Subcutaneous adipose tissue (tissue), 4 donors: ENCODE measurements around the gene VAMP2. TPM values are rescaled to one million over a fixed set of nuclear protein-coding genes. Genes with fewer than 3 reads are reported as not detected.

Experiments
- CTCF ChIP-seq: fragments of 450-650 bp; IDR thresholded peaks from one replicate; pipeline ENCODE4 v1.5.1; 2016; ENCODE audit warnings: low read depth, mild to moderate bottlenecking, control low read depth, antibody characterized with exemption, moderate library complexity
- total RNA-seq, 4 donors: library from RNA; depleted of rRNA; stranded (reverse); fragments of >200 nt; gene quantifications; one replicate each; pipeline ENCODE4 v1.1.0, GENCODE V29; 2016

Gene VAMP2
- total RNA-seq, 4 donors from 2014 or later = 18.6 to 45.2 (median 23.4) TPM

- no peak for TF ChIP-seq CTCF
These were observed 24.4 kb downstream of the VAMP2 start for GRCh38 chr17:8138374-8138671.

DNA sequence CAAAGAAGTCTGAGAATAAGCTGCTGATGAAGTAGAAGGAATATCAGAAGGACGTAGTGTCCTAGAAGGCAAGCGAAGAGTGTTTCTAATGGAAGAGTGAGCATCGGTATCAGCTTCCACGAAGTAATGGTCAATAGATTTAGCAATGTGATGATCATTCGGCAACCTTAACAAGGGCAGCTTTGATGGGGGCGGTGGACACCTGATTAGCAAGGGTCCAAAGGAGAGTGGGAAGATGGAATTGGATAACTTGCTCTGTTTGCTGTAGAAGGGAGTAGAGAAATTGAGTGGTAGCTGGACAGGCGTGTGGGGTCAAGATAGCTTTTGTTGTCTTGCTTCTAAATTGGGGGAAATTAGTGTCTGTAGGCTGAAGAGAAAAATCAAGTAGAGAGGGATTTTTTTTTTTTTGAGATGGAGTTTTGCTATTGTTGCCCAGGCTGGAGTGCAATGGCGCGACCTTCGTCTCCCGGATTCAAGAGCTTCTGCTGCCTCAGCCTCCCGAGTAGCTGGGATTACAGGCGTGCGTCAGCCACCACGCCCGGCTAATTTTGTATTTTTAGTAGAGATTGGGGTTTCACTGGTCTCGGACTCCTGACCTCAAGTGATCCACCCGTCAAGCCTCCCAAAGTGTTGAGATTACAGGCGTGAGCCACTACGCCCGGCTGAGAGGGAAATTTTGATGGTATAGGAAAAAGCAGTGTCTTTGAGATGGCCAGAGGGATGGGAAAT lies 24.9 kb downstream of the VAMP2 start:
- no peak for TF ChIP-seq CTCF

DNA sequence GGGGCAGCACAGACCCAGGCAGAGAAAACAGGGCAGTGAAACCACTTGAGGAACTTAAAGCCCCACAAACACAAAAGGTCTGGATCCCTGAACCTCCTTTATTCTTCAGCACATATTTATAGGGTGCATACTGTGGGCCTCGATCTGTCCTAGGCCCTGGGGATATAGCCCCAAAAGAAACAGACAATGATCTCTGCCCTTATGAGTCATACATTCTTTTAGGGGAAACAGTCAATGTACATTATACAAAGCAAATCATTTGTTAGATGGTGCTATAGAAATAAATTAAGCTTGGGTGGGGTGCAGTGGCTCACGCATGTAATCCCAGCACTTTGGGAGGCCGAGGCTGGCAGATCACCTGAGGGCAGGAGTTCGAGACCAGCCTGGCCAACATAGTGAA lies 28.8 kb downstream of the VAMP2 start:
- TF ChIP-seq CTCF = no peak

DNA sequence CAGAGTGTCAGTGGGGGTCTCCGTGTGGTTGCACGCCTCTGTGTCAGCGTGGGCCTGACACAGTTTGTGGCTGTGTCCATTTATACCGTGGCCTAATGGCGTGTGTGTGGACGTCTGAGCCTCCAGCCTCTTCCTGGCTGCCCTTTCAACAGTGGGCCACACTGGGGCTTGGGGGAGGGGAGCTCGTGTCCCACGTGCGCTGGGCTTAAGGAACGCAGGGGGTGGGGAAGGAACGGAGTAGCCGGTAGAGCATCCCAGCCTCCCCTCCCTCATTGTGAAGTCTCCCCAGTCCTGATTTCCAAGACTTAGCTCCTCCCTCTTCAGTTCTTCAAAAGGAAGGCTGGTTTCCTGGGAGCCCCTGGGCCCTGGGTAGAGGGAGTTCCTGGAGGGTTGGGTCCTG lies 29.3 kb downstream of the VAMP2 start:
- no peak for TF ChIP-seq CTCF

DNA sequence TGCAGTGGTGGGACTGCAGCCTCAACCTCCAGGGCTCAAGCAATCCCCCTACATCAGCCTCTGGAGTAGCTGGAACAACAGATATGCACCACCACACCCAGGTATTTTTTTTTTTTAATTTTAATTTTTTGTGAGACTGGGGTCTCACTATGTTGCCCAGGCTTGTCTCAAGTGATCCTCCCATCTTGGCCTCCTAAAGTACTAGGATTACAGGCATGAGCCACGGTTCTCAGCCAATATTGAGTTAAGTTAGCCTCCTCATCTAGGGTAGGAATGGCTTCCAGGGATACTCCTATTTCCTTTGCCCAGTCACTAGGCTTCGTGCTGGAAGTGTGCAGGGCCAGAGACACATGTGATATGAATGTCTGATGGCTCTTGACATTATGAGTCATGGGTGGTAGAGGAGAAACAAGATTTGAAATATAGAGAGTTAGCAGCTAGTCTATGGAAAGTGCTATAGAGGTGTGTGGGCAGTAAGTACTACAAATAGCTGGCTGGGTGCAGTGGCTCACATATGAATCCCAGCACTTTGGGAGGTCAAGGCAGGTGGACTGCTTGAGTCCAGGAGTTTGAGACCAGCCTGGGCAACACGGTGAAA lies 30.8 kb downstream of the VAMP2 start:
- no peak for TF ChIP-seq CTCF

DNA sequence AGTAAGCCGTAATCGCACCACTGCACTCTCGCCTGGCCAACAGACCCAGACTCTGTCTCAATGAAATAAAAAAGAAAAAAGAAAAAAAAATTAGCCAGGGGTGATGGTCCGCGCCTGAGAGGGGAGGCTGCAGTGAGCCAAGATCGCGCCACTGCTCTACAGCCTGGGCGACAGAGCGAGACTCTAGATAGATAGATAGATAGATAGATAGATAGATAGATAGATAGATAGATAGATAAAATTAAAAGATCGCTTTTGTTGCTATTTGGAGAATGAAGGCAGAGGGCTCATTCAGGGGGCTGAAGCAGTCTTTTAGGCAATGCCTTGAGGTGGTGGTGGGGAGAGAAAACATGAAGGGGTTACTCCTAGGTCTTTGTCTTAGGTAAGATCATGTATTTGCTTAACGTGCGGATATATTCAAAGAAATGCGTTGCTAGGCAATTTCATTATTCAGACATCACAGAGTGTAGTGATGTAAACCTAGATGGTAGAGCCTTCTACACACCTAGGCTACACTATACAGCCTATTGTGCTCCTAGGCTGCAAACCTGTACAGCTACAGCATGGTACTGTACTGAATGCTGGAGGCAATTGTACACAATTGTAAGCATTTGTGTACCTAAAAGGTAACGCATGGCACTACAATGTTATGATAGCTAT lies 34.5 kb downstream of the VAMP2 start:
- TF ChIP-seq CTCF = no peak

DNA sequence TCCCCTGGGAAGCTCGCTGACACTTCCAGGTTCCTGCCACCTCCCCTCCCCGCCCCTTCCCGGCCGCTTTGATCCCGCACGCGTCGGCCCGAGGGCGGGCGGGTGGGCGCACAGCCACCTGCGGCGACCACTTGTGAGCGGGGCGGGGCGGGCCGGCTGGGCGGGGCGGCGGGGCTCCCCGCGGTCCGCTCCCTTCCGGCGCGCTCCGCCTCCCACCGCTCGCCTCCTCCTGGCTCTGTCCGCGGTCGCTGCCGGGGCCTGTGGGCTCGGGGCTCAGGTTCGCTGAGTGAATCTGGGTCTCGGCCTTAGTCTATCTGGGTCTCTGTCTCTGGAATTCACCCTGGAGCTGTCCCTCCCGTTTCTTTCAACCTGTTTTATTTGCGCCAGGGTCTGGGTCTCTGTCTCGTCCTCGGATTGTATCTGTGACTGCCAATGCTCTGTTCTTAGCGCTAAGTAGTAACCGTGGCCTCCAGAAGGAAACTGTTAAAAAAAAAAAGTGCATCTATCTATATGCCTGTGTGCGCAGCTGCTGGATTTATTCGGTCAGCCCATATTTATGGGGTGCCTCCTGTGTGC lies 36.2 kb downstream of the VAMP2 start:
- TF ChIP-seq CTCF = no peak
